H1 (cell line): ENCODE measurements around the gene HYLS1. TPM values are rescaled to one million over a fixed set of nuclear protein-coding genes. Genes with fewer than 3 reads are reported as not detected.

ENCODE experiments used
- CTCF ChIA-PET: fragments of 300-600 bp; sonication (Branson Sonifier 250); formaldehyde crosslinking; loops from one replicate; lab custom pipeline; 2021; ENCODE audit not compliant: partially characterized antibody; lab: Charles Lee
- POLR2A ChIA-PET: fragments of 300-600 bp; sonication (Branson Sonifier 250); formaldehyde crosslinking; loops from one replicate; lab custom pipeline; 2021; ENCODE audit warnings: inconsistent platforms; ENCODE audit not compliant: partially characterized antibody; lab: Charles Lee
- DNase-seq, 2 experiments: peaks; one replicate each; pipeline versions ENCODE4 v3.0.0 to v3.0.0-alpha.2; 2010 to 2022; ENCODE audit warnings: low spot score in 2 of 2, low read depth in 1 of 2, mixed read lengths in 1 of 2
- FAIRE-seq: peaks from 2 replicates; lab custom pipeline; 2011; peaks lifted over from hg19 to GRCh38; lab: Jason Lieb, UNC
- H2AFZ ChIP-seq: 2 replicates; pipeline ENCODE4 v1.8.1; 2012; ENCODE audit warnings: low read length, inconsistent platforms
- H2AK5ac ChIP-seq: 2 replicates; pipeline ENCODE4 v1.6.1; 2013; ENCODE audit warnings: low read depth, low read length
- H2BK120ac ChIP-seq: replicated peaks from 2 replicates; pipeline ENCODE3; 2013; ENCODE audit warnings: low read depth, low read length, inconsistent platforms
- H2BK12ac ChIP-seq: 2 replicates; pipeline ENCODE4 v1.6.1; 2013; ENCODE audit warnings: low read depth, low read length
- H2BK15ac ChIP-seq: 2 replicates; pipeline ENCODE4 v1.6.1; 2013; ENCODE audit warnings: low read length
- H2BK20ac ChIP-seq: 2 replicates; pipeline ENCODE4 v1.6.1; 2013; ENCODE audit warnings: low read length
- H2BK5ac ChIP-seq: 2 replicates; pipeline ENCODE4 v1.6.1; 2013; ENCODE audit warnings: low read depth, low read length
- H3K14ac ChIP-seq: 2 replicates; pipeline ENCODE4 v1.6.1; 2013; ENCODE audit warnings: inconsistent platforms; ENCODE audit not compliant: insufficient read length
- H3K18ac ChIP-seq: 2 replicates; pipeline ENCODE4 v1.6.1; 2013; ENCODE audit warnings: low read length; ENCODE audit errors: extremely low read depth
- H3K23ac ChIP-seq: 2 replicates; pipeline ENCODE4 v1.6.1; 2013; ENCODE audit warnings: inconsistent platforms; ENCODE audit not compliant: insufficient read length
- H3K23me2 ChIP-seq: 2 replicates; pipeline ENCODE4 v1.6.1; 2013; ENCODE audit warnings: low read depth, low read length
- H3K27ac ChIP-seq: 2 replicates; pipeline ENCODE4 v1.6.1; 2011; ENCODE audit warnings: low read depth, low read length, inconsistent platforms
- H3K27me3 ChIP-seq, 4 experiments: replicated peaks in 1 of 4; 1 replicate in 1 of 4; 2 replicates in 3 of 4; pipeline versions ENCODE4 v1.6.1 to v1.8.1; 2011 to 2013; ENCODE audit warnings: low read length in 3 of 4, mild to moderate bottlenecking in 3 of 4, inconsistent platforms in 2 of 4, mixed read lengths in 2 of 4, moderate library complexity in 1 of 4; ENCODE audit not compliant: control insufficient read depth in 3 of 4, insufficient read depth in 3 of 4; ENCODE audit errors: extremely low read depth in 1 of 4
- H3K36me3 ChIP-seq, 4 experiments: 2 replicates each; pipeline versions ENCODE4 v1.6.1 to v1.8.1; 2011 to 2013; ENCODE audit warnings: mild to moderate bottlenecking in 4 of 4, low read length in 3 of 4, moderate library complexity in 2 of 4, control low read depth in 1 of 4, inconsistent platforms in 1 of 4; ENCODE audit not compliant: insufficient read depth in 4 of 4, control insufficient read depth in 2 of 4
- H3K4ac ChIP-seq: replicated peaks from 2 replicates; pipeline ENCODE3; 2013; ENCODE audit warnings: low read length, low read depth, mixed read lengths, inconsistent platforms; ENCODE audit not compliant: insufficient read length
- H3K4me1 ChIP-seq, 4 experiments: replicated peaks in 1 of 4; 1 replicate in 1 of 4; 2 replicates in 3 of 4; pipeline versions ENCODE4 v1.6.1 to v1.8.1; 2011 to 2013; ENCODE audit warnings: low read length in 3 of 4, inconsistent platforms in 2 of 4, mixed read lengths in 1 of 4; ENCODE audit not compliant: insufficient read depth in 4 of 4, control insufficient read depth in 3 of 4
- H3K4me2 ChIP-seq, 2 experiments: 2 replicates each; pipeline versions ENCODE4 v1.6.1 to v1.8.1; 2011 to 2013; ENCODE audit warnings: low read depth in 2 of 2, low read length in 2 of 2, control low read depth in 1 of 2, inconsistent platforms in 1 of 2, mild to moderate bottlenecking in 1 of 2; ENCODE audit not compliant: insufficient read depth in 1 of 2
- H3K4me3 ChIP-seq, 4 experiments: fragments of 200-600, 300-600 bp in 1 of 4; sonication (generic), shearing (Covaris generic), sonication (Bioruptor Twin) in 1 of 4; 2 replicates each; pipeline versions ENCODE4 v1.5.1 to v1.8.1; 2011 to 2016; ENCODE audit warnings: low read length in 4 of 4, low read depth in 3 of 4, control low read depth in 2 of 4, inconsistent platforms in 2 of 4, mild to moderate bottlenecking in 2 of 4, mixed read lengths in 1 of 4, moderate library complexity in 1 of 4; ENCODE audit not compliant: insufficient read depth in 2 of 4; ENCODE audit errors: extremely low read depth in 1 of 4
- H3K56ac ChIP-seq: replicated peaks from 2 replicates; pipeline ENCODE3; 2013; ENCODE audit warnings: low read depth, mild to moderate bottlenecking, mixed read lengths, low read length, inconsistent platforms; ENCODE audit not compliant: insufficient read length
- H3K79me1 ChIP-seq: 2 replicates; pipeline ENCODE4 v1.6.1; 2013; ENCODE audit warnings: low read depth, low read length, control low read depth
- H3K79me2 ChIP-seq, 2 experiments: 2 replicates each; pipeline versions ENCODE4 v1.6.1 to v1.8.1; 2012 to 2013; ENCODE audit warnings: low read length in 2 of 2, mild to moderate bottlenecking in 2 of 2, inconsistent platforms in 1 of 2; ENCODE audit not compliant: insufficient read depth in 2 of 2, control insufficient read depth in 1 of 2
- H3K9ac ChIP-seq, 4 experiments: replicated peaks in 1 of 4; 1 replicate in 1 of 4; 2 replicates in 3 of 4; pipeline versions ENCODE4 v1.6.1 to v1.8.1; 2011 to 2013; ENCODE audit warnings: low read depth in 3 of 4, low read length in 3 of 4, control low read depth in 2 of 4, mild to moderate bottlenecking in 2 of 4, moderate library complexity in 2 of 4, inconsistent platforms in 1 of 4; ENCODE audit errors: extremely low read depth in 1 of 4
- H3K9me3 ChIP-seq, 2 experiments: 2 replicates each; pipeline versions ENCODE4 v1.6.1 to v1.8.1; 2012 to 2013; ENCODE audit warnings: mild to moderate bottlenecking in 2 of 2, moderate library complexity in 2 of 2, control low read depth in 1 of 2, inconsistent platforms in 1 of 2, low read depth in 1 of 2, low read length in 1 of 2, mixed read lengths in 1 of 2; ENCODE audit not compliant: insufficient read depth in 2 of 2
- H4K20me1 ChIP-seq, 2 experiments: replicated peaks in 1 of 2; 2 replicates each; pipeline versions ENCODE3 to v1.8.1; 2011 to 2013; ENCODE audit warnings: inconsistent platforms in 2 of 2, low read length in 2 of 2, mild to moderate bottlenecking in 1 of 2; ENCODE audit not compliant: insufficient read depth in 2 of 2, control insufficient read depth in 1 of 2
- H4K5ac ChIP-seq: 2 replicates; pipeline ENCODE4 v1.6.1; 2013; ENCODE audit warnings: low read length, low read depth, mixed read lengths, inconsistent platforms; ENCODE audit not compliant: insufficient read length
- H4K8ac ChIP-seq: 2 replicates; pipeline ENCODE4 v1.8.0; 2013; ENCODE audit warnings: mild to moderate bottlenecking, moderate library complexity, low read length, inconsistent platforms; ENCODE audit not compliant: insufficient read depth; ENCODE audit errors: extremely low read depth
- H4K91ac ChIP-seq: replicated peaks from 2 replicates; pipeline ENCODE3; 2013; ENCODE audit warnings: low read length, mixed read lengths, inconsistent platforms; ENCODE audit not compliant: insufficient read length
- BCL11A ChIP-seq, 2 experiments: IDR thresholded peaks; one replicate each; pipeline ENCODE4 v1.6.1; 2011; ENCODE audit warnings: low read depth in 2 of 2, low read length in 2 of 2, mild to moderate bottlenecking in 2 of 2
- CBX5 ChIP-seq: fragments of 300-800, 300-1000 bp; sonication (generic); IDR thresholded peaks from 2 replicates; pipeline ENCODE4 v1.7.1; 2016; ENCODE audit warnings: antibody characterized with exemption, low read length, low read depth
- CEBPB ChIP-seq: IDR thresholded peaks from 2 replicates; pipeline ENCODE4 v1.6.1; 2012; ENCODE audit warnings: low read depth, low read length
- CHD1 ChIP-seq: IDR thresholded peaks from 2 replicates; pipeline ENCODE4 v1.6.1; 2012; ENCODE audit warnings: low read depth, low read length, improper control_type of control experiment
- CREB1 ChIP-seq: IDR thresholded peaks from 2 replicates; pipeline ENCODE4 v1.6.1; 2012; ENCODE audit warnings: inconsistent platforms
- CTBP2 ChIP-seq: IDR thresholded peaks from 2 replicates; pipeline ENCODE4 v1.7.0; 2011; ENCODE audit warnings: borderline replicate concordance, mild to moderate bottlenecking, moderate library complexity, mixed read lengths, low read length; ENCODE audit not compliant: insufficient read depth, insufficient read length
- EGR1 ChIP-seq: IDR thresholded peaks from 2 replicates; pipeline ENCODE4 v1.6.1; 2011; ENCODE audit warnings: low read depth, low read length, borderline replicate concordance
- JUND ChIP-seq: IDR thresholded peaks from 2 replicates; pipeline ENCODE4 v1.6.1; 2011; ENCODE audit warnings: mild to moderate bottlenecking, improper control_type of control experiment, low read length
- KDM5A ChIP-seq: fragments of 200-600 bp; IDR thresholded peaks from 2 replicates; pipeline ENCODE4 v1.7.1; 2012; ENCODE audit warnings: mild to moderate bottlenecking, low read length, inconsistent platforms, mixed read lengths
- NANOG ChIP-seq: IDR thresholded peaks from 2 replicates; pipeline ENCODE4 v1.6.1; 2011; ENCODE audit warnings: low read length, low read depth, mild to moderate bottlenecking, inconsistent platforms; ENCODE audit not compliant: insufficient read depth, poor library complexity, severe bottlenecking
- PHF8 ChIP-seq: fragments of 200-600 bp; sonication (generic); conservative IDR thresholded peaks from 2 replicates; pipeline ENCODE4 v1.7.1; 2012; ENCODE audit warnings: low read depth, mild to moderate bottlenecking, inconsistent platforms, low read length, moderate library complexity
- POU5F1 ChIP-seq: IDR thresholded peaks from 2 replicates; pipeline ENCODE4 v1.6.1; 2011; ENCODE audit warnings: low read depth, mild to moderate bottlenecking, low read length, moderate library complexity
- RXRA ChIP-seq: IDR thresholded peaks from 2 replicates; pipeline ENCODE4 v1.6.1; 2011; ENCODE audit warnings: low read depth, mild to moderate bottlenecking, low read length, moderate library complexity; ENCODE audit not compliant: insufficient read depth
- SP2 ChIP-seq: IDR thresholded peaks from 2 replicates; pipeline ENCODE4 v1.6.1; 2012; ENCODE audit warnings: mild to moderate bottlenecking, low read length, inconsistent platforms
- SP4 ChIP-seq: IDR thresholded peaks from 2 replicates; pipeline ENCODE4 v1.6.1; 2012; ENCODE audit warnings: low read length, inconsistent platforms
- WGBS, 2 experiments: shearing (Covaris generic) in 1 of 2; methylation state at CpG; one replicate each; pipeline versions ENCODE4 v1.1.6 to v1.1.7; 2013 to 2015; ENCODE audit warnings: low lambda C conversion rate in 2 of 2, mixed read lengths in 2 of 2, inconsistent platforms in 1 of 2, low coverage in 1 of 2, missing lambda C conversion rate in 1 of 2; ENCODE audit not compliant: insufficient replicate concordance in 2 of 2, insufficient coverage in 1 of 2, insufficient read length in 1 of 2; ENCODE audit errors: extremely low coverage in 1 of 2, missing lambda C conversion rate in 1 of 2; 5-methylcytosine and 5-hydroxymethylcytosine counted together
- polyA plus RNA-seq, 7 experiments: library from polyadenylated mRNA; depleted of rRNA in 3 of 7; stranded (reverse) in 5 of 7; unstranded in 2 of 7; fragments of >200 nt in 5 of 7; fragments of 200-250 nt in 2 of 7; gene quantifications; 1 replicate in 5 of 7; 2 replicates in 1 of 7; 4 replicates in 1 of 7; pipeline versions ENCODE4 v1.2.1 to v1.2.3, GENCODE V29; 2011 to 2013; ENCODE audit warnings: missing spikeins in 2 of 7, mixed read lengths in 2 of 7
- total RNA-seq: library from RNA; stranded (reverse); fragmentation: NEBNext Ultra II Directional; extraction: Animal tissue kit (Norgen Biotek cat#: 25700); gene quantifications from 2 replicates; pipeline ENCODE4 v1.2.1, GENCODE V29; 2021

The HYLS1 gene
- total and polyA plus RNA-seq, 2 of the 8 experiments (the other 6 are each of a cell fraction or from before 2014, with no cell fraction given) = 5.1 to 11.6 TPM

DNA sequence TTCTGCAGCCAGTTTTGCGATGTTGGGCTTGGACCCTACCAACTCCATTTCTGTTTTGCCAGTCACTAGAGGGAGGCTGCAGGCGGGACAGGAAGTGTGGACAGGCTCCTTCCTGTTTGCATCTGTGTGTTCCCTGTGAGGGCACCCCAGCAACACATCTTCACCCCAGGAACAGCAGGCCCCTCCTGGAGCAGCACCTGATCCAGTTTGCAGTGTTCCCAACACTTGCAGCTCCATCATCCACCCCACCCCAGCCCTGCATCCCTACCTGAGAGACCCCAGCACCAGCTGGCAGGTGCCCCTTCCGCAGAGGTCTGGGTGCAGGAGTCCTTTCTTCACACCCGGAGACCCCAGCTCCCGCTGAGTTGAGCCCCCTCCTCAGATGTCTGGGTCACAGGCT lies 51.0 kb downstream of the HYLS1 start:
- no peaks in the 10 kb centered on the region for H3K27me3 ChIP-seq
- no peak overlapping the region for H3K4me2 ChIP-seq
- peak overlapping the region; percentile 56; the same call in 1 of the 2 replicates for H2AFZ ChIP-seq

More for the DNA sequence above, 51.0 kb downstream of the HYLS1 start:
- Histone ChIP-seq H3K23me2 (no peaks in the 10 kb centered on the region), H3K18ac (no peak overlapping the region), H2BK120ac (no peak overlapping the region), H2BK20ac (no peak overlapping the region), H2BK12ac (no peak overlapping the region), H4K91ac (no peak overlapping the region), H3K4ac (no peak overlapping the region), H3K4me1 (peaks cover 8 to 12% (median 10%) of the 10 kb centered on the region in 4 experiments), H3K9me3 (no peaks in the 10 kb centered on the region), H3K23ac (no peak overlapping the region), H4K8ac (peak overlapping the region; percentile 45; the same call in 1 of the 2 replicates), H3K9ac (no peak overlapping the region), H3K56ac (no peak overlapping the region), H3K27ac (no peak overlapping the region), H4K20me1 (no peaks in the 10 kb centered on the region), H3K79me2 (no peaks in the 10 kb centered on the region), H3K4me3 (no peak overlapping the region), H3K14ac (no peak overlapping the region), H2BK5ac (0 out of 2 replicates have a peak overlapping the region, but pooled peaks have one; percentile 10), H4K5ac (no peak overlapping the region), H3K79me1 (no peaks in the 10 kb centered on the region), H2AK5ac (no peak overlapping the region), H2BK15ac (no peak overlapping the region), H3K36me3 (no peaks in the 10 kb centered on the region)
- WGBS, 2 experiments = 84% methylated on average over 5 of the region's 5 CpGs; no CpG with 5 or more reads in 1 of the 2 experiments
- TF ChIP-seq SP4 (no peak), RXRA (no peak), KDM5A (no peak), PHF8 (no peak), NANOG (no peak), CREB1 (no peak), CBX5 (no peak), SP2 (no peak), CTBP2 (no peak), CHD1 (no peak), CEBPB (no peak), POU5F1 (no peak), EGR1 (no peak), JUND (no peak), BCL11A (IDR thresholded peaks at IDR 0.05; ENCODE audit: low read depth in 2 of 2, low read length in 2 of 2) (no peak)
- CTCF ChIA-PET = interaction anchor here (0.9 to 8.2 kb wide), 12 partner anchors 8 to 271 kb away, joined by 3 to 76 read pairs (median 4); no protein-coding TSS in a partner anchor
- POLR2A ChIA-PET = interaction anchor here (0.9 to 1.1 kb wide), 2 partner anchors 9 to 47 kb away, joined by 3 read pairs; no protein-coding TSS in a partner anchor
- peak in 1 of 2 experiments; percentile 31 for DNase-seq
- FAIRE-seq = no peak
